K562 (cell line): ENCODE measurements around the gene MAP1S. TPM values are rescaled to one million over a fixed set of nuclear protein-coding genes. Genes with fewer than 3 reads are reported as not detected.

Source experiments
- BCOR ChIP-seq: fragments of 450-650 bp; IDR thresholded peaks from 2 replicates; pipeline ENCODE4 v1.6.1; 2016
- CBX8 ChIP-seq: fragments of 200-600 bp; sonication (generic); IDR thresholded peaks from 2 replicates; pipeline ENCODE4 v1.6.1; 2012; ENCODE audit warnings: borderline replicate concordance, mixed run types, low read depth, mild to moderate bottlenecking, moderate library complexity, mixed read lengths, low read length, control low read depth, inconsistent platforms; ENCODE audit not compliant: poor library complexity, severe bottlenecking; ENCODE audit errors: extremely low read depth
- FOXM1 ChIP-seq, 2 experiments: fragments of 450-650 bp in 1 of 2; sonication (generic) in 1 of 2; formaldehyde crosslinking in 1 of 2; IDR thresholded peaks; 2 replicates each; pipeline versions ENCODE4 v1.6.1 to v1.9.0; 2017 to 2022; ENCODE audit warnings: low read depth in 2 of 2, mild to moderate bottlenecking in 2 of 2, missing genetic modification reagents in 1 of 2, moderate library complexity in 1 of 2
- GABPA ChIP-seq: fragments of 200-800 bp; sonication (Bioruptor generic); conservative IDR thresholded peaks from 2 replicates; pipeline ENCODE4 v1.6.1; 2016; ENCODE audit warnings: low read depth, missing genetic modification characterization, missing compliant biosample characterization
- GABPB1 ChIP-seq: sonication (generic); formaldehyde crosslinking; IDR thresholded peaks from 2 replicates; pipeline ENCODE4 v1.8.0; 2022; ENCODE audit warnings: mild to moderate bottlenecking, missing genetic modification reagents
- HNRNPLL ChIP-seq: fragments of 200-400 bp; formaldehyde crosslinking; IDR thresholded peaks from 2 replicates; pipeline ENCODE4 v1.6.1; 2017; ENCODE audit warnings: low read length, low read depth, mild to moderate bottlenecking; ENCODE audit not compliant: poor library complexity, severe bottlenecking
- JUNB ChIP-seq: fragments of 450-650 bp; formaldehyde crosslinking; conservative IDR thresholded peaks from 2 replicates; pipeline ENCODE4 v1.4.0; 2020; ENCODE audit warnings: mild to moderate bottlenecking
- KDM2B ChIP-seq: fragments of 250-450 bp; sonication (Bioruptor Pico); IDR thresholded peaks from 2 replicates; pipeline ENCODE4 v1.8.0; 2021; ENCODE audit warnings: mild to moderate bottlenecking, moderate library complexity
- MXD1 ChIP-seq: fragments of 250-450 bp; sonication (Bioruptor Pico); IDR thresholded peaks from 2 replicates; pipeline ENCODE4 v1.8.0; 2021; ENCODE audit warnings: borderline replicate concordance, mild to moderate bottlenecking, moderate library complexity; ENCODE audit not compliant: poor library complexity, severe bottlenecking
- PTBP1 ChIP-seq: fragments of 200-400 bp; formaldehyde crosslinking; IDR thresholded peaks from 2 replicates; pipeline ENCODE4 v1.6.1; 2017; ENCODE audit warnings: low read depth, low read length
- REST ChIP-seq, 2 experiments: fragments of 450-650 bp; formaldehyde crosslinking in 1 of 2; IDR thresholded peaks; 2 replicates each; pipeline versions ENCODE4 v1.4.0 to v1.6.1; 2014 to 2020; ENCODE audit warnings: mild to moderate bottlenecking in 2 of 2, borderline replicate concordance in 1 of 2, low read depth in 1 of 2
- SMAD4 ChIP-seq: fragments of 250-450 bp; sonication (Bioruptor Pico); conservative IDR thresholded peaks from 2 replicates; pipeline ENCODE4 v1.8.0; 2021; ENCODE audit warnings: inconsistent platforms, mild to moderate bottlenecking, moderate library complexity
- YY1 ChIP-seq, 3 experiments: IDR thresholded peaks; 2 replicates each; pipeline ENCODE4 v1.6.1; 2011; ENCODE audit warnings: low read length in 2 of 3, mild to moderate bottlenecking in 2 of 3, moderate library complexity in 2 of 3, borderline replicate concordance in 1 of 3, control low read depth in 1 of 3, low read depth in 1 of 3; ENCODE audit not compliant: insufficient read depth in 3 of 3, insufficient replicate concordance in 2 of 3, control insufficient read depth in 1 of 3, insufficient read length in 1 of 3; ENCODE audit errors: extremely low read depth in 1 of 3
- polyA plus RNA-seq, 8 experiments: library from polyadenylated mRNA; depleted of rRNA in 4 of 8; stranded (reverse) in 5 of 8; unstranded in 3 of 8; fragments of >200 nt; fragmentation: Nextera tagmentation in 2 of 8; fragmentation: Illumina TruSeq in 1 of 8; extraction: Ambion mirVana in 2 of 8; extraction: Trizol in 1 of 8; gene quantifications; 2 replicates each; pipeline versions ENCODE4 v1.2.1 to v1.2.3, GENCODE V29; 2011 to 2014; ENCODE audit warnings: inconsistent platforms in 1 of 8, missing spikeins in 1 of 8
- total RNA-seq, 7 experiments: library from RNA; depleted of rRNA in 6 of 7; stranded (reverse); fragments of >200 nt in 6 of 7; fragmentation: Illumina TruSeq in 2 of 7; extraction: Trizol in 2 of 7; gene quantifications; 2 replicates each; pipeline versions ENCODE4 v1.2.1 to v1.2.3, GENCODE V29; 2011 to 2021; ENCODE audit warnings: low replicate concordance in 1 of 7

The MAP1S gene
- total and polyA plus RNA-seq, 9 of the 15 experiments (the other 6 are each of a cell fraction or from before 2014, with no cell fraction given) = 2.0 to 81.0 (median 9.5) TPM

DNA sequence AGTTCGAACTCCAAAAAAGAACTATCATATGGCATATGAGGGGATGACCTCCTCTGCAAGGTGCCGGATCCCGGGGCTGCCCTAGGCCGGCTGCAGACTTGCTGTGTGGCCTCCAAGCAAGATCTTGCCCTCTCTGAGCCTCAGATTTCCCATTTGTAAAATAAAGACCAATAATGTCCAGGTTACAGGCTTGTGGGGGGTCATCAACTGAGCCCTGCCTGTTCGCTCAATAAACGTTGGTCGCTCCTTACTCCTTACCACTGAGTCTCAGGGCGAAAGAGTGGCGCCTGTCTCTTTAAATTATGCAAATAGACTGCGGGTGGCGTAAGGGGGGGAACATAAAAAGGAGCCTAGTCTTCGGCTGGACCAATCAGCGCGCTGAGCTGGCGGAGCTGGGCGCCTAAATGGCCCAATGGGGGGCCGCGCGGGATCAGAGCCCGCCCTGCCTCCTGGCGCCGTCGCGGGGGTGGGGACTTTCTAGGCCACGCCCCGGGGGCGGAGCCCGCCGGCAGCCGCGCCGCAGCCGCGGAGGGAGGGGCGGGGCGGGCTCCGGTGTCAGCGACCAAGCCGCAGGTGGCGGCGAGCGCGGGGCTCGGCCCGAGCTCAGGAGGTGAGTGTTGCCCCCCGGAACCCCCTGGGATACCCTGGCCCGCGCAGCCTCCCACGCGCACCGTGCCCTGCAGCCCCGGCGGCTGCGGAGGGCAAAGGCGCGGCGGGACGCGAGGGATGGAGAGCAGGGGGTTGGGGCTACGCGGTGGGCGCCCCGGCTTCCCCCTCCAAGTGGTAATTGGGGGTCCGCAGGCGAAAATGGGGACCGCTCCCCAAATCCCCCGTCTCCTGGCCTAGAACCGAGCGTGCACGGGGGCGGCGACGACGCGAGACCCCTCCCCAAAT lies 28.2 kb downstream of the MAP1S start (continued):
- TF ChIP-seq JUNB (CRISPR knock-in tag) (no peak), REST (IDR thresholded peaks at IDR 0.05; ENCODE audit: borderline replicate concordance) (no peak), REST (CRISPR knock-in tag; IDR thresholded peaks at IDR 0.05; ENCODE audit: low read depth) (no peak), GABPA (no peak), FOXM1 (IDR thresholded peaks at IDR 0.05; ENCODE audit: low read depth) (peak; percentile 76), FOXM1 (CRISPR knock-in tag; IDR thresholded peaks at IDR 0.05; ENCODE audit: low read depth) (no peak), YY1 (IDR thresholded peaks at IDR 0.05; ENCODE audit: borderline replicate concordance in 1 of 3, control insufficient read depth in 1 of 3, extremely low read depth in 1 of 3, insufficient read depth in 3 of 3, insufficient read length in 1 of 3, insufficient replicate concordance in 2 of 3, low read depth in 1 of 3, low read length in 2 of 3) (no peak), KDM2B (CRISPR knock-in tag) (no peak), GABPB1 (no peak), CBX8 (no peak), BCOR (peak; percentile 100), PTBP1 (peak; percentile 92), SMAD4 (CRISPR knock-in tag) (peak; percentile 43; the same call in 1 of the 2 replicates), HNRNPLL (no peak), MXD1 (CRISPR knock-in tag) (no peak)
